ENCODE measurements around the gene LRRK2.

- TF ChIP-seq CTCF (optimal IDR thresholded peaks at IDR 0.05 in 1 of 3, IDR thresholded peaks at IDR 0.05 in 1 of 3, conservative IDR thresholded peaks at IDR 0.05 in 1 of 3; ENCODE audit: extremely low read depth in 1 of 3, insufficient read depth in 2 of 3, low read length in 3 of 3) (no peak), EZH2 (IDR thresholded peaks at IDR 0.05; ENCODE audit: low read length) (no peak)
These were observed 15.9 kb upstream of the LRRK2 start for GRCh38 chr12:40208707-40209446.

All from keratinocyte (primary cell).